Iris pigment epithelial cell (primary cell): ENCODE data around the gene GPBP1L1.

Experiments
- DNase-seq: peaks from one replicate; pipeline ENCODE4 v3.0.0-alpha.2; 2011; ENCODE audit warnings: low read depth

The GPBP1L1 gene

DNA sequence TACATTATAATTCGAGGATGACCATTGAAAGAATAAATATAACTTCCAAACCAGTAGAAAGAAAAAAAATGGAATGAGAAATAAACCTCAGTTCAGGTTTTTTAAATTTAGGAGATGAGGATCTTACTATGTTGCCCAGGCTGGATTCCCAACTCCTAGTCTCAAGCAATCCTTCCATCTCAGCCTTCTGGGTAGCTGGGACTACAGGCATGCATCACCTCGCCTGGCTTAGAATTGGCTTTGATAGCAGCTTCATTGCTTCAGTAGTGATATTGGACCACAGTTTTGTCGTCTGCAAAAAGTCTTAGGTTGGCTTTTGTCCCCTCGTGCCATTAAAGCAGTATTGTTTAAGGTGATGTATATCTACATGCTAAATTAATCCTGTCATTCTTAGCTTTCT is 99.6 kb downstream of the GPBP1L1 start:
- no peak for DNase-seq

GRCh38 chr1:45585496-45586075 is 100.7 kb downstream of the GPBP1L1 start:
- no peak for DNase-seq

DNA sequence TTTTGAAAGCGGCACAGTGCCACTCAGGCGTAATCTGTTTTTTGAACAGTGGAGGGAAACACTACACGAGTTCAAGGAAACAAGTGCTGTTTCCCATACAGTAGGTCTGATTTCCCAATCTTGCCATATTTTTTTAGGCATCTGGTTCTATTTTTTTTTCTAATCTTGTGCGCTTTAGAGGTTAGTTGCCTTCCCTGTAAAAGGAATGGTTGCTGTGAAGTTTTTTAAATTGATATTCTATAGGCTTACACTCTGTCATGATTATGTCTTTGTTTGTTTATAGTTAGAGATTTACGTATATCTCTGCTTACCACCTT is 101.3 kb downstream of the GPBP1L1 start:
- DNase-seq, result no peak

DNA sequence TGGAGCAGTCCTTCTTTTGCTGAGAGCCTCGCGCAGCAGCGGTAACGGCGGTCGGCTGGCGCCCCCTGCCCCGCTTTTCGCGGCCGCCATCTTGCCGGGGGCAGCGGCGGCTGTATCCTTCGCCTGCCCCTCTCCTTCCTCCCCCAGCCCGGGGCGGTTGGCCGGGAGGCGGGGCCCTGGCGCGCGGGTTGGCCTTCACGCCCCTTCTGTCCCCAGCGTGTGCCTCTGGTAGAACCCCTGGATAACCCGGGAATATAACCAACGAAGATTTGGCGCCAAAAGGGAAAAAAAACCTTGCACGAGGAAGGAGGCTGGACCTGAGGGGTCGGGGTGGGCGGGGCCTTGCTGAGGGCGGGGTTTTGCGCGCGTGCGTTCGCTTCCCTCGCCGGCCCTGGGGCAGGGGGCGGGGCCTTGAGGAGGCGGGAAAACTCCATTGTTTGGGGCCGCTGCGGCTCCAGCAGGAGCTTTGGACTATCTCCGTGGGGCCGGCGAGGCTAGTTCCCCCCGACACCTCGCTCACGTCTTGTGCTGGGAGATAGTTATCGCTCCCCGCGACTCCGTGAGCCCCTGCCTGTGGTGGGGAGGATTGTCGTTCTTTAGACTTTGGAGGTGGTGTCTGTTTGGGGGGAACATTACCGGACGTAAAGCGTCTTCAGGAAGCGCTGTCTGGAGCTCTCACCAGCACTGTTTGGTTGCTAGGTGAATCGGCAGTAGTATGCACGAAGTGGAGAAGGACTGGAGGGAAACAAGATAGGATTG is 101.8 kb downstream of the GPBP1L1 start:
- peak; percentile 90 for DNase-seq

DNA sequence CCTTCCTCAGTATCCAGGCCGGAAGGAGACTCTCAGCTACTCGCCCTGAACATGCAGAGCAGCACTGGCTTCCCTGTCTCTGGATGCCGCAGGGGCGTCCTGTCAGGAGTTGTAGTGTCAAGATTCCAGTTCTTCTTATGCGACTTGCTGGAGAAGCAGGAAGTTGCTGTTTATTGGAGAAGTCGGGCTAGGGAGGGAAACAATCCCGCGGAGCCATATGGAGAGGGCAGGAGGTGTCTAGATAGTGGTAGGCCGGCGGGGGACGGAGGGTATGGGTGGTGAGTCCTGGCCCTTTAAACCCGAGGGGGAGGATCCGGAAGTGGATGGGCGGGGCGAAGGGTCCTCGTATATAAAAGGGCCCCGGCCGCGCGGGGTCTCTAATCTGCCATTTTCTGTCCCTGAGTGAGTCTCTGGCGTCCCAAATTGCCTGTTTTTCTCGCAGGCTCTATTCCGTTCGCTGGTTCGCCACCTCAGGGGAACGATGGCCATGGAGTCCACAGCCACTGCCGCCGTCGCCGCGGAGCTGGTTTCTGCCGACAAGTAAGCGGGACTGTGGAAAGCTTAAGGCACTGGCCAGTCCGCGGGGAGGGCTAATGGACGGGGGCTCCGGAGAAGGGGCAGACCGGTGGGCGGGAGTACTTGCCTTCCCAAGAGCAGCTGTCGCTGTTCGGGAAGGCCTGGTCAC is 102.5 kb downstream of the GPBP1L1 start, which contains the start of gene NASP:
TSS of gene NASP (plus strand) at position 376 of the 685 bp plus-strand sequence. CDS start at position 482, 106 bp downstream.
- peak; percentile 71 for DNase-seq

DNA sequence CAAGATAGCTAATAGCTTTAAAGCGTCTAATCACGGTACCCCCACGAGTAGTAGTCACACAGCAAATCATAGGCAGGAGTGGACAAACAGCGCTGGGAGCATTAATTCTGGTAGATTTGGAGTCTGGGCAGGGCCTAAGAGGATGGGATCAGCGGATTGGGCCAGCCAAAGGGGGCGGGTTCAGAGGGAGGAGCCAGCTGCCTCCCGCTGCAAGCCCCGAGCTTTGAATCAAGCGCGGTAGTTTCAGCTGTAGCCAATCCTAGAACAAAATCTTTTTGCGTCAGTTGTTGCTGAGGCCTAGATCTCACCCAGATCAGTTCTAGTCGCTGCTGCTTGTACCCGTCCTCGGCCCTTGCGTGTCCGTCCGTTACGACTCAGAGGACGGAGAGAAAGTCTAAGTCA is 103.1 kb downstream of the GPBP1L1 start:
- DNase-seq, result peak; percentile 98
